HepG2 (cell line): Measurements from ENCODE around the gene BBS4. TPM values are rescaled to one million over a fixed set of nuclear protein-coding genes. Genes with fewer than 3 reads are reported as not detected.
A peak's percentile ranks its signal among the peaks of the same experiment; 100 is the strongest.

Experiments used
- CBFB ChIP-seq: sonication (generic); formaldehyde crosslinking; IDR thresholded peaks from 2 replicates; pipeline ENCODE4 v1.4.0; 2020; ENCODE audit warnings: missing genetic modification reagents
- FOXO1 ChIP-seq: sonication (generic); formaldehyde crosslinking; IDR thresholded peaks from 2 replicates; pipeline ENCODE4 v1.4.0; 2020; ENCODE audit warnings: missing genetic modification reagents
- HOXD1 ChIP-seq: sonication (generic); formaldehyde crosslinking; IDR thresholded peaks from 2 replicates; pipeline ENCODE4 v1.5.0; 2020; ENCODE audit warnings: missing genetic modification reagents
- KAT7 ChIP-seq: IDR thresholded peaks from 2 replicates; pipeline ENCODE4 v1.6.1; 2018; ENCODE audit warnings: borderline replicate concordance, missing compliant biosample characterization
- NR2F6 ChIP-seq, 2 experiments: IDR thresholded peaks; 2 replicates each; pipeline ENCODE4 v1.6.1; 2016; ENCODE audit warnings: antibody characterized with exemption in 1 of 2, mild to moderate bottlenecking in 1 of 2
- PLRG1 ChIP-seq: fragments of 450-650 bp; conservative IDR thresholded peaks from 2 replicates; pipeline ENCODE4 v1.6.1; 2016
- ZBTB37 ChIP-seq: sonication (generic); formaldehyde crosslinking; IDR thresholded peaks from 2 replicates; pipeline ENCODE4 v1.4.0; 2020; ENCODE audit warnings: mild to moderate bottlenecking, missing genetic modification reagents
- ZNF124 ChIP-seq: sonication (generic); formaldehyde crosslinking; IDR thresholded peaks from 2 replicates; pipeline ENCODE4 v1.4.0; 2020; ENCODE audit warnings: missing genetic modification reagents
- ZNF207 ChIP-seq: fragments of 450-650 bp; IDR thresholded peaks from 2 replicates; pipeline ENCODE4 v1.6.1; 2016; ENCODE audit warnings: antibody characterized with exemption, borderline replicate concordance
- ZNF335 ChIP-seq: sonication (generic); formaldehyde crosslinking; IDR thresholded peaks from 2 replicates; pipeline ENCODE4 v1.4.0; 2020; ENCODE audit warnings: missing genetic modification reagents
- ZNF589 ChIP-seq: sonication (generic); formaldehyde crosslinking; conservative IDR thresholded peaks from 2 replicates; pipeline ENCODE4 v1.8.0; 2022; ENCODE audit warnings: mild to moderate bottlenecking, moderate library complexity, missing genetic modification reagents
- ZNF674 ChIP-seq: sonication (generic); formaldehyde crosslinking; IDR thresholded peaks from 2 replicates; pipeline ENCODE4 v1.5.0; 2020; ENCODE audit warnings: low read depth, mild to moderate bottlenecking, missing genetic modification reagents
- ZNF746 ChIP-seq: sonication (generic); formaldehyde crosslinking; IDR thresholded peaks from 2 replicates; pipeline ENCODE4 v1.8.0; 2022; ENCODE audit warnings: mild to moderate bottlenecking, missing genetic modification reagents
- ZNF850 ChIP-seq: sonication (generic); formaldehyde crosslinking; conservative IDR thresholded peaks from 2 replicates; pipeline ENCODE4 v1.9.0; 2021; ENCODE audit warnings: mild to moderate bottlenecking, missing genetic modification reagents
- ZSCAN22 ChIP-seq: sonication (generic); formaldehyde crosslinking; IDR thresholded peaks from 2 replicates; pipeline ENCODE4 v1.4.0; 2020; ENCODE audit warnings: mild to moderate bottlenecking, missing genetic modification reagents
- polyA plus RNA-seq, 8 experiments: library from polyadenylated mRNA; depleted of rRNA in 3 of 8; stranded (reverse) in 7 of 8; unstranded in 1 of 8; fragments of >200 nt; fragmentation: Illumina TruSeq in 4 of 8; extraction: Trizol in 4 of 8; gene quantifications; 2 replicates each; pipeline versions ENCODE4 v1.2.1 to v1.2.3, GENCODE V29; 2011 to 2016; ENCODE audit warnings: low read depth in 4 of 8, missing spikeins in 1 of 8, mixed read lengths in 1 of 8; ENCODE audit not compliant: insufficient read depth in 1 of 8
- total RNA-seq, 5 experiments: library from RNA; depleted of rRNA; stranded (reverse); fragments of >200 nt; fragmentation: Illumina TruSeq; extraction: Trizol; gene quantifications; 2 replicates each; pipeline ENCODE4 v1.2.3, GENCODE V29; 2016; ENCODE audit warnings: low read depth in 1 of 5
- TF ChIP-seq, protein P1 (sequence below): sonication (generic); formaldehyde crosslinking; IDR thresholded peaks from 2 replicates; pipeline ENCODE4 v1.5.1; 2020; ENCODE audit warnings: mild to moderate bottlenecking, missing genetic modification reagents, borderline replicate concordance
- TF ChIP-seq, protein P2 (sequence below): sonication (generic); formaldehyde crosslinking; IDR thresholded peaks from 2 replicates; pipeline ENCODE4 v1.9.0; 2021; ENCODE audit warnings: missing genetic modification reagents, borderline replicate concordance
- TF ChIP-seq, protein P3 (sequence below): sonication (generic); formaldehyde crosslinking; IDR thresholded peaks from 2 replicates; pipeline ENCODE4 v1.4.0; 2020; ENCODE audit warnings: missing genetic modification reagents
- TF ChIP-seq, protein P4 (sequence below): IDR thresholded peaks from 2 replicates; pipeline ENCODE4 v1.6.1; 2012; ENCODE audit warnings: inconsistent platforms

The BBS4 gene
- total and polyA plus RNA-seq, 2 of the 13 experiments (the other 11 are each of a cell fraction or from before 2014, with no cell fraction given), result 16.0 to 21.3 TPM

GRCh38 chr15:72685925-72686794 is at the start of gene BBS4, which contains the start of gene HIGD2B (continued):
- TF ChIP-seq, protein P1, sequence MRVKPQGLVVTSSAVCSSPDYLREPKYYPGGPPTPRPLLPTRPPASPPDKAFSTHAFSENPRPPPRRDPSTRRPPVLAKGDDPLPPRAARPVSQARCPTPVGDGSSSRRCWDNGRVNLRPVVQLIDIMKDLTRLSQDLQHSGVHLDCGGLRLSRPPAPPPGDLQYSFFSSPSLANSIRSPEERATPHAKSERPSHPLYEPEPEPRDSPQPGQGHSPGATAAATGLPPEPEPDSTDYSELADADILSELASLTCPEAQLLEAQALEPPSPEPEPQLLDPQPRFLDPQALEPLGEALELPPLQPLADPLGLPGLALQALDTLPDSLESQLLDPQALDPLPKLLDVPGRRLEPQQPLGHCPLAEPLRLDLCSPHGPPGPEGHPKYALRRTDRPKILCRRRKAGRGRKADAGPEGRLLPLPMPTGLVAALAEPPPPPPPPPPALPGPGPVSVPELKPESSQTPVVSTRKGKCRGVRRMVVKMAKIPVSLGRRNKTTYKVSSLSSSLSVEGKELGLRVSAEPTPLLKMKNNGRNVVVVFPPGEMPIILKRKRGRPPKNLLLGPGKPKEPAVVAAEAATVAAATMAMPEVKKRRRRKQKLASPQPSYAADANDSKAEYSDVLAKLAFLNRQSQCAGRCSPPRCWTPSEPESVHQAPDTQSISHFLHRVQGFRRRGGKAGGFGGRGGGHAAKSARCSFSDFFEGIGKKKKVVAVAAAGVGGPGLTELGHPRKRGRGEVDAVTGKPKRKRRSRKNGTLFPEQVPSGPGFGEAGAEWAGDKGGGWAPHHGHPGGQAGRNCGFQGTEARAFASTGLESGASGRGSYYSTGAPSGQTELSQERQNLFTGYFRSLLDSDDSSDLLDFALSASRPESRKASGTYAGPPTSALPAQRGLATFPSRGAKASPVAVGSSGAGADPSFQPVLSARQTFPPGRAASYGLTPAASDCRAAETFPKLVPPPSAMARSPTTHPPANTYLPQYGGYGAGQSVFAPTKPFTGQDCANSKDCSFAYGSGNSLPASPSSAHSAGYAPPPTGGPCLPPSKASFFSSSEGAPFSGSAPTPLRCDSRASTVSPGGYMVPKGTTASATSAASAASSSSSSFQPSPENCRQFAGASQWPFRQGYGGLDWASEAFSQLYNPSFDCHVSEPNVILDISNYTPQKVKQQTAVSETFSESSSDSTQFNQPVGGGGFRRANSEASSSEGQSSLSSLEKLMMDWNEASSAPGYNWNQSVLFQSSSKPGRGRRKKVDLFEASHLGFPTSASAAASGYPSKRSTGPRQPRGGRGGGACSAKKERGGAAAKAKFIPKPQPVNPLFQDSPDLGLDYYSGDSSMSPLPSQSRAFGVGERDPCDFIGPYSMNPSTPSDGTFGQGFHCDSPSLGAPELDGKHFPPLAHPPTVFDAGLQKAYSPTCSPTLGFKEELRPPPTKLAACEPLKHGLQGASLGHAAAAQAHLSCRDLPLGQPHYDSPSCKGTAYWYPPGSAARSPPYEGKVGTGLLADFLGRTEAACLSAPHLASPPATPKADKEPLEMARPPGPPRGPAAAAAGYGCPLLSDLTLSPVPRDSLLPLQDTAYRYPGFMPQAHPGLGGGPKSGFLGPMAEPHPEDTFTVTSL (CRISPR knock-in tag), result peak; percentile 74; the same call in 1 of the 2 replicates
- TF ChIP-seq, protein P2, sequence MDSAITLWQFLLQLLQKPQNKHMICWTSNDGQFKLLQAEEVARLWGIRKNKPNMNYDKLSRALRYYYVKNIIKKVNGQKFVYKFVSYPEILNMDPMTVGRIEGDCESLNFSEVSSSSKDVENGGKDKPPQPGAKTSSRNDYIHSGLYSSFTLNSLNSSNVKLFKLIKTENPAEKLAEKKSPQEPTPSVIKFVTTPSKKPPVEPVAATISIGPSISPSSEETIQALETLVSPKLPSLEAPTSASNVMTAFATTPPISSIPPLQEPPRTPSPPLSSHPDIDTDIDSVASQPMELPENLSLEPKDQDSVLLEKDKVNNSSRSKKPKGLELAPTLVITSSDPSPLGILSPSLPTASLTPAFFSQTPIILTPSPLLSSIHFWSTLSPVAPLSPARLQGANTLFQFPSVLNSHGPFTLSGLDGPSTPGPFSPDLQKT (CRISPR knock-in tag), result no peak
- TF ChIP-seq KAT7, result no peak
- no peak for TF ChIP-seq PLRG1
- no peak for TF ChIP-seq ZNF589
- TF ChIP-seq, protein P3, sequence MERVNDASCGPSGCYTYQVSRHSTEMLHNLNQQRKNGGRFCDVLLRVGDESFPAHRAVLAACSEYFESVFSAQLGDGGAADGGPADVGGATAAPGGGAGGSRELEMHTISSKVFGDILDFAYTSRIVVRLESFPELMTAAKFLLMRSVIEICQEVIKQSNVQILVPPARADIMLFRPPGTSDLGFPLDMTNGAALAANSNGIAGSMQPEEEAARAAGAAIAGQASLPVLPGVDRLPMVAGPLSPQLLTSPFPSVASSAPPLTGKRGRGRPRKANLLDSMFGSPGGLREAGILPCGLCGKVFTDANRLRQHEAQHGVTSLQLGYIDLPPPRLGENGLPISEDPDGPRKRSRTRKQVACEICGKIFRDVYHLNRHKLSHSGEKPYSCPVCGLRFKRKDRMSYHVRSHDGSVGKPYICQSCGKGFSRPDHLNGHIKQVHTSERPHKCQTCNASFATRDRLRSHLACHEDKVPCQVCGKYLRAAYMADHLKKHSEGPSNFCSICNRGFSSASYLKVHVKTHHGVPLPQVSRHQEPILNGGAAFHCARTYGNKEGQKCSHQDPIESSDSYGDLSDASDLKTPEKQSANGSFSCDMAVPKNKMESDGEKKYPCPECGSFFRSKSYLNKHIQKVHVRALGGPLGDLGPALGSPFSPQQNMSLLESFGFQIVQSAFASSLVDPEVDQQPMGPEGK, result peak; percentile 10; the same call in 1 of the 2 replicates
- TF ChIP-seq, protein P4, sequence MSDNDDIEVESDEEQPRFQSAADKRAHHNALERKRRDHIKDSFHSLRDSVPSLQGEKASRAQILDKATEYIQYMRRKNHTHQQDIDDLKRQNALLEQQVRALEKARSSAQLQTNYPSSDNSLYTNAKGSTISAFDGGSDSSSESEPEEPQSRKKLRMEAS, result peak; percentile 62; the same call in 1 of the 2 replicates
- no peak for TF ChIP-seq FOXO1 (CRISPR knock-in tag)
- no peak; the same call in 1 of the 2 replicates for TF ChIP-seq ZNF850 (CRISPR knock-in tag)
- TF ChIP-seq ZBTB37 (CRISPR knock-in tag), result no peak
- no peak for TF ChIP-seq NR2F6 (IDR thresholded peaks at IDR 0.05)
- 0 out of 2 replicates have a peak, but pooled peaks have one; percentile 11 for TF ChIP-seq NR2F6 (CRISPR knock-in tag; IDR thresholded peaks at IDR 0.05)
- TF ChIP-seq ZNF746, result peak; percentile 57; the same call in 1 of the 2 replicates
- no peak for TF ChIP-seq HOXD1 (CRISPR knock-in tag)
- 0 out of 2 replicates have a peak, but pooled peaks have one; percentile 45 for TF ChIP-seq ZNF335
- TF ChIP-seq ZNF674 (CRISPR knock-in tag), result no peak
- no peak for TF ChIP-seq CBFB (CRISPR knock-in tag)
- TF ChIP-seq ZNF124 (CRISPR knock-in tag), result no peak
- TF ChIP-seq ZNF207, result no peak
- TF ChIP-seq ZSCAN22 (CRISPR knock-in tag), result no peak
